C4-2B (cell line): Measurements from ENCODE around the gene RXRA.

Experiments
- ZFX ChIP-seq: fragments of 450-650 bp; IDR thresholded peaks from 2 replicates; pipeline ENCODE4 v1.6.1; 2017
- TF ChIP-seq, protein P1 (sequence below): fragments of 450-650 bp; conservative IDR thresholded peaks from 2 replicates; pipeline ENCODE4 v1.5.1; 2017; ENCODE audit warnings: mild to moderate bottlenecking

DNA sequence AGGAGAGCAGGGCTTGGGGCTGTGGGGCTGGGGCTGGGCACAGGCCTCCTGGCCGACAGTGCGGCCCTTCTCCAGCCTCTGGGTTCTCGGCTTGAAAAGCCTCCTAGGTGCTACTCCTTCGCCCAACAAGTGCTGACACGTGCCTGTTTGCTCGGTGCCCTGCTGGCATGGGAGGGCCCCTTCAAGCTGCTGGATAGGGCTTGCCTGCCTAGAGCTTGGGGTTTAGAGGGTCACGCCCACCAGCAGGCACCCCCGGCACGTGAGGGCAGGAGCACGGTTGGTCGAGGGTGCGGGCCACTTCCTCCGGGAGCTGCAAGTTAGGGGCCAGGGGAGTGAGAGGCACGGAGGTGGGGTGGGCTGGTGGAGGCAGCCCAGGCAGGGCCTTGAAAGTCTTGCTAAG, 106.2 kb downstream of the RXRA start:
- TF ChIP-seq, protein P1, sequence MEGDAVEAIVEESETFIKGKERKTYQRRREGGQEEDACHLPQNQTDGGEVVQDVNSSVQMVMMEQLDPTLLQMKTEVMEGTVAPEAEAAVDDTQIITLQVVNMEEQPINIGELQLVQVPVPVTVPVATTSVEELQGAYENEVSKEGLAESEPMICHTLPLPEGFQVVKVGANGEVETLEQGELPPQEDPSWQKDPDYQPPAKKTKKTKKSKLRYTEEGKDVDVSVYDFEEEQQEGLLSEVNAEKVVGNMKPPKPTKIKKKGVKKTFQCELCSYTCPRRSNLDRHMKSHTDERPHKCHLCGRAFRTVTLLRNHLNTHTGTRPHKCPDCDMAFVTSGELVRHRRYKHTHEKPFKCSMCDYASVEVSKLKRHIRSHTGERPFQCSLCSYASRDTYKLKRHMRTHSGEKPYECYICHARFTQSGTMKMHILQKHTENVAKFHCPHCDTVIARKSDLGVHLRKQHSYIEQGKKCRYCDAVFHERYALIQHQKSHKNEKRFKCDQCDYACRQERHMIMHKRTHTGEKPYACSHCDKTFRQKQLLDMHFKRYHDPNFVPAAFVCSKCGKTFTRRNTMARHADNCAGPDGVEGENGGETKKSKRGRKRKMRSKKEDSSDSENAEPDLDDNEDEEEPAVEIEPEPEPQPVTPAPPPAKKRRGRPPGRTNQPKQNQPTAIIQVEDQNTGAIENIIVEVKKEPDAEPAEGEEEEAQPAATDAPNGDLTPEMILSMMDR: no peak
- TF ChIP-seq ZFX: no peak
